ENCODE measurements around the gene ANKRD18B.
"Not testable (repeated sequence)": the region's sequence is repeated elsewhere in the genome, so short reads cannot be mapped to it uniquely, and the experiment has no call there.

Gene ANKRD18B

GRCh38 chr9:33535541-33535940 lies 11.5 kb downstream of the ANKRD18B start:
- DNase-seq, result no peak

GRCh38 chr9:33543463-33543862 lies 19.4 kb downstream of the ANKRD18B start:
- DNase-seq, result not testable (repeated sequence)

- DNase-seq, result not testable (repeated sequence)
These were observed 21.7 kb downstream of the ANKRD18B start for GRCh38 chr9:33545715-33546114.

GRCh38 chr9:33548816-33549215 lies 24.8 kb downstream of the ANKRD18B start:
- not testable (repeated sequence) for DNase-seq

- DNase-seq, result not testable (repeated sequence)
These were observed 25.4 kb downstream of the ANKRD18B start for GRCh38 chr9:33549418-33549817.

- not testable (repeated sequence) for DNase-seq
These were observed 27.1 kb downstream of the ANKRD18B start for GRCh38 chr9:33551183-33551582.

- DNase-seq, result not testable (repeated sequence)
These were observed 28.3 kb downstream of the ANKRD18B start for GRCh38 chr9:33552315-33552725.

- DNase-seq, result not testable (repeated sequence)
These were observed 36.2 kb downstream of the ANKRD18B start for GRCh38 chr9:33560217-33560616.

GRCh38 chr9:33562196-33562595 lies 38.1 kb downstream of the ANKRD18B start:
- not testable (repeated sequence) for DNase-seq

- DNase-seq, result not testable (repeated sequence)
These were observed 43.7 kb downstream of the ANKRD18B start for GRCh38 chr9:33567776-33568175.

GRCh38 chr9:33577786-33578185 lies 53.7 kb downstream of the ANKRD18B start:
- DNase-seq, result not testable (repeated sequence)

- DNase-seq, result not testable (repeated sequence)
These were observed 55.9 kb downstream of the ANKRD18B start for GRCh38 chr9:33579996-33580395.

GRCh38 chr9:33582686-33583085 lies 58.6 kb downstream of the ANKRD18B start:
- DNase-seq, result peak; percentile 3

GRCh38 chr9:33586128-33586527 lies 62.1 kb downstream of the ANKRD18B start:
- DNase-seq, result not testable (repeated sequence)

- DNase-seq, result not testable (repeated sequence)
These were observed 63.7 kb downstream of the ANKRD18B start for GRCh38 chr9:33587799-33588198.

GRCh38 chr9:33588876-33589275 lies 64.8 kb downstream of the ANKRD18B start:
- DNase-seq, result not testable (repeated sequence)

- DNase-seq, result not testable (repeated sequence)
These were observed 66.8 kb downstream of the ANKRD18B start for GRCh38 chr9:33590857-33591256.

- DNase-seq, result not testable (repeated sequence)
These were observed 72.9 kb downstream of the ANKRD18B start for GRCh38 chr9:33596974-33597373.

- not testable (repeated sequence) for DNase-seq
These were observed 73.3 kb downstream of the ANKRD18B start for GRCh38 chr9:33597386-33597785.

- not testable (repeated sequence) for DNase-seq
These were observed 74.8 kb downstream of the ANKRD18B start for GRCh38 chr9:33598796-33599379.

GRCh38 chr9:33600911-33601310 lies 76.9 kb downstream of the ANKRD18B start:
- DNase-seq, result not testable (repeated sequence)

- DNase-seq, result not testable (repeated sequence)
These were observed 80.2 kb downstream of the ANKRD18B start for GRCh38 chr9:33604249-33604648.

- DNase-seq, result not testable (repeated sequence)
These were observed 80.9 kb downstream of the ANKRD18B start for GRCh38 chr9:33604936-33605335.

GRCh38 chr9:33611358-33611757 lies 87.3 kb downstream of the ANKRD18B start:
- DNase-seq, result no peak

- DNase-seq, result not testable (repeated sequence)
These were observed 88.4 kb downstream of the ANKRD18B start for GRCh38 chr9:33612410-33612809.
